PC-3 (cell line): ENCODE data around the gene RAB42. TPM values are rescaled to one million over a fixed set of nuclear protein-coding genes. Genes with fewer than 3 reads are reported as not detected.

ENCODE experiments used
- ATAC-seq: fragments of 200-7000 bp; cut with Tn5 transposase; 2 replicates; pipeline ENCODE4 v1.9.1; 2020; ENCODE audit warnings: mild to moderate bottlenecking, moderate library complexity
- BruUV-seq: library from RNA; stranded (reverse); fragments of 400-500 nt; replicated peaks from 2 replicates; lab custom pipeline; 2021; lab: Mats Ljungman, UMichigan
- CTCF ChIA-PET: fragments of 300-600 bp; sonication (Branson Sonifier 250); formaldehyde crosslinking; loops from one replicate; lab custom pipeline; 2022; ENCODE audit warnings: antibody characterized with exemption; lab: Charles Lee
- POLR2A ChIA-PET: fragments of 300-600 bp; sonication (Branson Sonifier 250); formaldehyde crosslinking; loops from one replicate; lab custom pipeline; 2022; ENCODE audit warnings: antibody characterized with exemption; ENCODE audit not compliant: unreplicated experiment; lab: Charles Lee
- DNase-seq: peaks from one replicate; pipeline ENCODE4 v3.0.0-alpha.2; 2015
- H2AFZ ChIP-seq: fragments of 300-600 bp; sonication (generic); 2 replicates; pipeline ENCODE4 v1.6.0; 2016; ENCODE audit warnings: antibody characterized with exemption, low read length
- H3F3A ChIP-seq: fragments of 300-600 bp; sonication (generic); one replicate; pipeline ENCODE4 v1.6.0; 2017; ENCODE audit warnings: antibody characterized with exemption, low read length, control low read depth, mild to moderate bottlenecking; ENCODE audit not compliant: unreplicated experiment
- H3K27ac ChIP-seq: fragments of 300-600 bp; sonication (generic); 2 replicates; pipeline ENCODE4 v1.5.1; 2016; ENCODE audit warnings: mild to moderate bottlenecking, low read length
- H3K27me3 ChIP-seq: fragments of 300-600 bp; sonication (generic); 2 replicates; pipeline ENCODE4 v1.6.1; 2016; ENCODE audit warnings: low read length, mixed read lengths
- H3K36me3 ChIP-seq: fragments of 300-600 bp; sonication (generic); 2 replicates; pipeline ENCODE4 v1.6.1; 2016; ENCODE audit warnings: low read depth, mixed run types, low read length, mixed read lengths
- H3K4me1 ChIP-seq: fragments of 300-600 bp; sonication (generic); 2 replicates; pipeline ENCODE4 v1.5.1; 2016; ENCODE audit warnings: low read length; ENCODE audit not compliant: insufficient read depth
- H3K4me2 ChIP-seq: fragments of 300-600 bp; sonication (generic); 2 replicates; pipeline ENCODE4 v1.6.0; 2016; ENCODE audit warnings: low read length
- H3K4me3 ChIP-seq: fragments of 300-600 bp; sonication (generic); 2 replicates; pipeline ENCODE4 v1.5.1; 2016; ENCODE audit warnings: mild to moderate bottlenecking, low read length, mixed read lengths
- H3K79me2 ChIP-seq: fragments of 300-600 bp; sonication (generic); 2 replicates; pipeline ENCODE4 v1.6.1; 2017; ENCODE audit warnings: low read length, mixed read lengths
- H3K9ac ChIP-seq: fragments of 300-600 bp; sonication (generic); 2 replicates; pipeline ENCODE4 v1.6.0; 2016; ENCODE audit warnings: mild to moderate bottlenecking, low read length
- H3K9me2 ChIP-seq: fragments of 300-600 bp; sonication (generic); replicated peaks from 2 replicates; pipeline ENCODE4 v1.6.1; 2016; ENCODE audit warnings: mixed run types, low read length, mixed read lengths
- H3K9me3 ChIP-seq: fragments of 300-600 bp; sonication (generic); 2 replicates; pipeline ENCODE4 v1.6.1; 2016; ENCODE audit warnings: low read length, mixed read lengths
- H4K20me1 ChIP-seq: fragments of 300-600 bp; sonication (generic); 2 replicates; pipeline ENCODE4 v1.6.1; 2016; ENCODE audit warnings: low read length, mixed read lengths
- EZH2 ChIP-seq: fragments of 300-600 bp; sonication (generic); IDR thresholded peaks from one replicate; pipeline ENCODE4 v1.6.1; 2017; ENCODE audit warnings: antibody characterized with exemption, mild to moderate bottlenecking, low read length; ENCODE audit not compliant: unreplicated experiment
- EZH2phosphoT487 ChIP-seq: fragments of 300-600 bp; sonication (generic); IDR thresholded peaks from 2 replicates; pipeline ENCODE4 v1.6.1; 2018; ENCODE audit warnings: mild to moderate bottlenecking, antibody characterized with exemption, low read length, borderline replicate concordance
- intact Hi-C: fragments of 100-400 bp; cut with micrococcal nuclease; formaldehyde crosslinking; loops from 2 replicates; pipeline ENCODE4 v1.9.0; 2023
- total RNA-seq: library from RNA; depleted of rRNA; stranded (reverse); fragments of >200 nt; gene quantifications from 2 replicates; pipeline ENCODE4 v1.2.3, GENCODE V29; 2014
- TF ChIP-seq, protein P1 (sequence below): fragments of 300-600 bp; sonication (generic); conservative IDR thresholded peaks from 2 replicates; pipeline ENCODE4 v1.5.1; 2017; ENCODE audit warnings: antibody characterized with exemption, low read depth, mild to moderate bottlenecking, low read length

The RAB42 gene
- total RNA-seq, 1 experiment from 2014 or later = 1.5 TPM

DNA sequence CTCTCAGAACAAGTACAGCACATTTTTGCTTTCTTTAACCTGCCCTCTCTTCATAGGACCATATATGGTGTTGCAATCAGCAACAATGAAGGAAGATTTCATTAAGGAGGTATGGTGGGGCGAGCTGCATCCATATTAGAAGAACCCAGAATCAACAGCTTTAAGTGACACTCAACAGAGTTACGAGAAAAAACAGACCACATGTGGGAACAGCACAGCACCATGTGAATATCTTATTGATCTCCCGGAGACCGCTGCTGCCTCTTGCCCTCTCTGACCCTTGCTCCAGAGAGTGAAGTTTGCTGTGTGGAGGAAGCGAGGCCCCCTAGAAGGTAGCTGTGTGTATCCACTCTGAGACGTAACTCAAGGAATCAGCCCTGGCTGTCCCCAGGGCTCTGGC is 12.9 kb downstream of the RAB42 start:
- H3K36me3 ChIP-seq = peaks cover 9% of the 10 kb centered on the region; the same call in 1 of the 2 replicates
- H3K27me3 ChIP-seq = no peaks in the 10 kb centered on the region
- no peaks in the 10 kb centered on the region for H3K79me2 ChIP-seq
- H3F3A ChIP-seq = peaks cover 5% of the 10 kb centered on the region
- ChIA-PET CTCF (no interaction called here), POLR2A (interaction anchor here (0.7 kb wide), 1 partner anchor 88 kb away, joined by 3 read pairs; no protein-coding TSS in a partner anchor)
- no peak overlapping the region for H2AFZ ChIP-seq
- no peaks in the 10 kb centered on the region for H4K20me1 ChIP-seq
- intact Hi-C loops = loop anchor here (5.0 kb wide), 1 partner anchor 248 kb away; no protein-coding TSS in a partner anchor
- TF ChIP-seq EZH2 = no peak
- TF ChIP-seq, protein P1, sequence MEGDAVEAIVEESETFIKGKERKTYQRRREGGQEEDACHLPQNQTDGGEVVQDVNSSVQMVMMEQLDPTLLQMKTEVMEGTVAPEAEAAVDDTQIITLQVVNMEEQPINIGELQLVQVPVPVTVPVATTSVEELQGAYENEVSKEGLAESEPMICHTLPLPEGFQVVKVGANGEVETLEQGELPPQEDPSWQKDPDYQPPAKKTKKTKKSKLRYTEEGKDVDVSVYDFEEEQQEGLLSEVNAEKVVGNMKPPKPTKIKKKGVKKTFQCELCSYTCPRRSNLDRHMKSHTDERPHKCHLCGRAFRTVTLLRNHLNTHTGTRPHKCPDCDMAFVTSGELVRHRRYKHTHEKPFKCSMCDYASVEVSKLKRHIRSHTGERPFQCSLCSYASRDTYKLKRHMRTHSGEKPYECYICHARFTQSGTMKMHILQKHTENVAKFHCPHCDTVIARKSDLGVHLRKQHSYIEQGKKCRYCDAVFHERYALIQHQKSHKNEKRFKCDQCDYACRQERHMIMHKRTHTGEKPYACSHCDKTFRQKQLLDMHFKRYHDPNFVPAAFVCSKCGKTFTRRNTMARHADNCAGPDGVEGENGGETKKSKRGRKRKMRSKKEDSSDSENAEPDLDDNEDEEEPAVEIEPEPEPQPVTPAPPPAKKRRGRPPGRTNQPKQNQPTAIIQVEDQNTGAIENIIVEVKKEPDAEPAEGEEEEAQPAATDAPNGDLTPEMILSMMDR = no peak
- TF ChIP-seq EZH2phosphoT487 = no peak
- no peaks in the 10 kb centered on the region for H3K9me2 ChIP-seq
- no peak overlapping the region for H3K9ac ChIP-seq
- no peak overlapping the region for H3K4me3 ChIP-seq
- ATAC-seq (no peak), DNase-seq (no peak)
- peaks cover 20% of the 10 kb centered on the region for H3K4me1 ChIP-seq
- BruUV-seq = no TSS peak
- H3K4me2 ChIP-seq = no peak overlapping the region
- H3K27ac ChIP-seq = no peak overlapping the region
- no peaks in the 10 kb centered on the region for H3K9me3 ChIP-seq

DNA sequence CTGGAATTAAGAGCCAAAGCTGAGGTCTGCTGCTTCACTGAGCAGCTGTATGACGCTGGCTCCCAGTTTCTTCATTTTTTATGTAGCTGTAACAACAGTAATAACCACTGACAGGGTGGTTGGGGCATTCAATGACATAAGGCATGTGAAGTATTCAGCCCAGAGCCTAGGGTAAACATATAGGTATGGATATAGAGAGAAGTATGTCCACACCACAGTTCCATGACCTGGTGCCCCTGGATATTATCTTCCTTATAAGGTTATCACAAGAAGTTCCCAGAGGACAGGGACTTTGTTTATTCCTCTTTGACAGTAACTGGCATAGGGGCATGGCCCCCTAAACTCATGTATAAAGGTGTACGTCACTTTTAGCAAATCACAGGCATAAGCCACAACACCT is 14.7 kb downstream of the RAB42 start:
- intact Hi-C loops = no loop called here
- TF ChIP-seq EZH2phosphoT487 = no peak
- TF ChIP-seq EZH2 = no peak
- TF ChIP-seq, protein P1 = no peak
- Histone ChIP-seq H4K20me1 (no peaks in the 10 kb centered on the region), H3K9me2 (no peaks in the 10 kb centered on the region), H3F3A (peaks cover 5% of the 10 kb centered on the region), H3K27ac (no peak overlapping the region), H3K27me3 (no peaks in the 10 kb centered on the region), H2AFZ (no peak overlapping the region), H3K4me1 (peaks cover 9% of the 10 kb centered on the region), H3K9me3 (no peaks in the 10 kb centered on the region), H3K9ac (no peak overlapping the region), H3K4me3 (no peak overlapping the region), H3K4me2 (no peak overlapping the region), H3K36me3 (peaks cover 9% of the 10 kb centered on the region; the same call in 1 of the 2 replicates), H3K79me2 (no peaks in the 10 kb centered on the region)
- no peak for ATAC-seq
- CTCF ChIA-PET = no interaction called here
- BruUV-seq = no TSS peak
- POLR2A ChIA-PET = no interaction called here
- DNase-seq = no peak

DNA sequence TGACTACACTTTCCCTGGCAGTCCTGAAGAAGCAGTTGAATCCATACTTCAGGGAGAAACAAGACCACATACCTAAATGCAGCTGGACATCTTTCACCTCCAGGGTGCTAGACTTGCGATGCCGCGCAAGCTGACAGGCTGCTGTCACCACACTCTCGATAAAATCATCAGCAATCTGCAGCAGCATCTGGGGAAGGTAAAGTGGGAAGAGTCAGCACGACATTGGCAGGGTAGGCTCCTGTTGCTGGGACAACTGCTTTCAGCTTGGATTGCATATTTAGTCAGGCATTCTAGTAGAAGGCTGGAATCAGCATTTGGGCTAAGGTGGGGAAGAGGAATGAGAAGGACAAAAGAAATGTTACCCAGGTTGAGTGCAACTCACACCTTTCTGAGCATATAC is 21.1 kb downstream of the RAB42 start:
- no peak overlapping the region for H3K4me2 ChIP-seq
- H3K9ac ChIP-seq = no peak overlapping the region
- DNase-seq (no peak), ATAC-seq (no peak)
- H3K36me3 ChIP-seq = peaks cover 3% of the 10 kb centered on the region; the same call in 1 of the 2 replicates
- no peak overlapping the region for H2AFZ ChIP-seq
- no peak overlapping the region for H3K4me3 ChIP-seq
- ChIA-PET POLR2A (no interaction called here), CTCF (no interaction called here)
- H3F3A ChIP-seq = no peaks in the 10 kb centered on the region
- no peaks in the 10 kb centered on the region for H3K79me2 ChIP-seq
- H3K9me2 ChIP-seq = no peaks in the 10 kb centered on the region
- TF ChIP-seq EZH2 = no peak
- TF ChIP-seq, protein P1 = no peak
- TF ChIP-seq EZH2phosphoT487 = no peak
- H3K27ac ChIP-seq = no peak overlapping the region
- H3K27me3 ChIP-seq = no peaks in the 10 kb centered on the region
- intact Hi-C loops = no loop called here
- H4K20me1 ChIP-seq = no peaks in the 10 kb centered on the region
- H3K9me3 ChIP-seq = no peaks in the 10 kb centered on the region
- BruUV-seq = no TSS peak
- no peaks in the 10 kb centered on the region for H3K4me1 ChIP-seq
